GM23338 (cell line): Measurements from ENCODE around the gene POLR3A. TPM values are rescaled to one million over a fixed set of nuclear protein-coding genes. Genes with fewer than 3 reads are reported as not detected.

Experiments
- ATAC-seq: fragments of 200-7000 bp; cut with Tn5 transposase; 3 replicates; pipeline ENCODE4 v1.9.1; 2020
- DNase-seq: peaks from one replicate; pipeline ENCODE4 v3.0.0-alpha.2; 2015; ENCODE audit warnings: low spot score
- H2AFZ ChIP-seq: fragments of 200-600 bp; sonication (generic); 2 replicates; pipeline ENCODE4 v1.8.0; 2016; ENCODE audit warnings: antibody characterized with exemption, mild to moderate bottlenecking, moderate library complexity
- H3F3A ChIP-seq: fragments of 200-600 bp; sonication (generic); replicated peaks from 2 replicates; pipeline ENCODE4 v1.8.0; 2017; ENCODE audit warnings: antibody characterized with exemption, mixed run types, low read depth
- H3K27ac ChIP-seq: fragments of 200-600 bp; sonication (generic); 2 replicates; pipeline ENCODE4 v1.6.1; 2016; ENCODE audit warnings: low read depth
- H3K27me3 ChIP-seq: fragments of 200-600 bp; sonication (generic); 2 replicates; pipeline ENCODE4 v1.8.0; 2016; ENCODE audit warnings: mild to moderate bottlenecking, mixed run types, moderate library complexity; ENCODE audit not compliant: insufficient read depth
- H3K36me3 ChIP-seq: fragments of 200-600 bp; sonication (generic); 2 replicates; pipeline ENCODE4 v1.8.0; 2016; ENCODE audit warnings: mild to moderate bottlenecking; ENCODE audit not compliant: insufficient read depth
- H3K4me1 ChIP-seq: fragments of 200-600 bp; sonication (generic); 2 replicates; pipeline ENCODE4 v1.8.0; 2016; ENCODE audit warnings: mild to moderate bottlenecking, moderate library complexity; ENCODE audit not compliant: insufficient read depth
- H3K4me2 ChIP-seq: fragments of 200-600 bp; sonication (generic); 2 replicates; pipeline ENCODE4 v1.7.1; 2017; ENCODE audit warnings: mixed run types
- H3K4me3 ChIP-seq: fragments of 200-600 bp; sonication (generic); 2 replicates; pipeline ENCODE4 v1.6.1; 2016; ENCODE audit warnings: mixed run types
- H3K79me2 ChIP-seq: fragments of 200-600 bp; sonication (generic); replicated peaks from 2 replicates; pipeline ENCODE4 v1.8.0; 2017; ENCODE audit warnings: mild to moderate bottlenecking; ENCODE audit not compliant: insufficient read depth
- H3K9me2 ChIP-seq: fragments of 200-600 bp; sonication (generic); 2 replicates; pipeline ENCODE4 v1.8.0; 2017; ENCODE audit not compliant: insufficient read depth
- H4K20me1 ChIP-seq: fragments of 200-600 bp; sonication (generic); replicated peaks from 2 replicates; pipeline ENCODE4 v1.8.0; 2017; ENCODE audit warnings: mild to moderate bottlenecking; ENCODE audit not compliant: insufficient read depth
- H3K27ac Mint-ChIP-seq: 2 replicates; pipeline ENCODE4 v1.8.0; 2020; ENCODE audit warnings: inconsistent platforms, mild to moderate bottlenecking, moderate library complexity, mixed read lengths
- H3K27me3 Mint-ChIP-seq: 3 replicates; pipeline ENCODE4 v1.8.0; 2022; ENCODE audit warnings: low read depth, mild to moderate bottlenecking, moderate library complexity, mixed read lengths, inconsistent platforms; ENCODE audit not compliant: insufficient read depth, poor library complexity
- H3K36me3 Mint-ChIP-seq: 3 replicates; pipeline ENCODE4 v1.8.0; 2021; ENCODE audit warnings: low read depth, mild to moderate bottlenecking, inconsistent platforms, moderate library complexity, mixed read lengths
- H3K4me1 Mint-ChIP-seq: 3 replicates; pipeline ENCODE4 v1.8.0; 2020; ENCODE audit warnings: mild to moderate bottlenecking, inconsistent platforms, mixed read lengths
- H3K4me3 Mint-ChIP-seq: 3 replicates; pipeline ENCODE4 v1.8.0; 2021; ENCODE audit warnings: moderate library complexity, mild to moderate bottlenecking, inconsistent platforms, mixed read lengths
- H3K9me3 Mint-ChIP-seq: 3 replicates; pipeline ENCODE4 v1.8.0; 2020; ENCODE audit warnings: moderate library complexity, mild to moderate bottlenecking, inconsistent platforms, mixed read lengths
- CREB1 ChIP-seq: fragments of 250-450 bp; sonication (Bioruptor Pico); IDR thresholded peaks from 2 replicates; pipeline ENCODE4 v1.5.0; 2020; ENCODE audit warnings: low read depth, mild to moderate bottlenecking, moderate library complexity
- CTCF ChIP-seq, 2 experiments: fragments of 200-600 bp in 1 of 2; sonication (generic) in 1 of 2; conservative IDR thresholded peaks; 2 replicates each; pipeline versions ENCODE4 v1.5.1 to v1.6.1; 2016 to 2017; ENCODE audit warnings: antibody characterized with exemption in 2 of 2, low read depth in 2 of 2, mild to moderate bottlenecking in 2 of 2, moderate library complexity in 1 of 2
- EZH2 ChIP-seq: fragments of 200-600 bp; sonication (generic); IDR thresholded peaks from one replicate; pipeline ENCODE4 v1.8.0; 2017; ENCODE audit warnings: antibody characterized with exemption, mild to moderate bottlenecking, low read depth; ENCODE audit not compliant: unreplicated experiment
- EZH2phosphoT487 ChIP-seq: fragments of 200-600 bp; sonication (generic); IDR thresholded peaks from one replicate; pipeline ENCODE4 v1.8.1; 2018; ENCODE audit warnings: antibody characterized with exemption; ENCODE audit not compliant: unreplicated experiment
- JUNB ChIP-seq: IDR thresholded peaks from one replicate; pipeline ENCODE4 v1.6.1; 2016; ENCODE audit warnings: antibody characterized with exemption; ENCODE audit not compliant: unreplicated experiment
- NANOG ChIP-seq: IDR thresholded peaks from 2 replicates; pipeline ENCODE4 v1.6.1; 2016; ENCODE audit warnings: antibody characterized with exemption, borderline replicate concordance
- REST ChIP-seq: IDR thresholded peaks from one replicate; pipeline ENCODE4 v1.6.1; 2018; ENCODE audit warnings: antibody characterized with exemption; ENCODE audit not compliant: unreplicated experiment
- STAT1 ChIP-seq: IDR thresholded peaks from one replicate; pipeline ENCODE4 v1.6.1; 2016; ENCODE audit warnings: antibody characterized with exemption; ENCODE audit not compliant: unreplicated experiment
- ZNF114 ChIP-seq: fragments of 250-450 bp; sonication (Bioruptor Pico); IDR thresholded peaks from 2 replicates; pipeline ENCODE4 v1.5.0; 2020; ENCODE audit warnings: mild to moderate bottlenecking, moderate library complexity
- ZNF331 ChIP-seq: fragments of 250-450 bp; sonication (Bioruptor Pico); IDR thresholded peaks from 2 replicates; pipeline ENCODE4 v1.5.0; 2020; ENCODE audit warnings: low read depth, mild to moderate bottlenecking, moderate library complexity
- ZNF462 ChIP-seq: fragments of 250-450 bp; sonication (Bioruptor Pico); IDR thresholded peaks from 2 replicates; pipeline ENCODE4 v1.5.0; 2020; ENCODE audit warnings: mild to moderate bottlenecking, moderate library complexity
- polyA plus RNA-seq: library from polyadenylated mRNA; unstranded; fragments of >200 nt; fragmentation: Nextera tagmentation; extraction: Ambion mirVana; gene quantifications from 2 replicates; pipeline ENCODE4 v1.2.1, GENCODE V29; 2016
- total RNA-seq: library from RNA; depleted of rRNA; stranded (reverse); fragments of >200 nt; shearing (Covaris generic); gene quantifications from 2 replicates; pipeline ENCODE4 v1.2.3, GENCODE V29; 2014

POLR3A gene
- total and polyA plus RNA-seq, 2 experiments from 2014 or later = 11.6 to 35.5 TPM

- TF ChIP-seq ZNF462 (CRISPR knock-in tag) = no peak
- TF ChIP-seq EZH2phosphoT487 = no peak
- no peak for TF ChIP-seq EZH2
- TF ChIP-seq STAT1 = no peak
- TF ChIP-seq JUNB = no peak
Measured at GRCh38 chr10:77972148-77972547, 57.2 kb downstream of the POLR3A start (continued).

GRCh38 chr10:77971804-77972144, 57.5 kb downstream of the POLR3A start:
- DNase-seq = no peak
- H3K27me3 Mint-ChIP-seq = peaks cover 5% of the 10 kb centered on the region
- Histone ChIP-seq H3K4me1 (peaks cover 3% of the 10 kb centered on the region; the same call in 1 of the 2 replicates), H3K36me3 (peaks cover 5% of the 10 kb centered on the region; the same call in 1 of the 2 replicates), H3K4me2 (no peak overlapping the region), H3K27ac (no peak overlapping the region), H3K27me3 (no peaks in the 10 kb centered on the region), H3K79me2 (no peaks in the 10 kb centered on the region), H3K9me2 (no peaks in the 10 kb centered on the region), H2AFZ (no peak overlapping the region), H3F3A (peaks cover 10% of the 10 kb centered on the region; the same call in 1 of the 2 replicates), H3K4me3 (no peak overlapping the region), H4K20me1 (no peaks in the 10 kb centered on the region; the same call in 1 of the 2 replicates)
- H3K36me3 Mint-ChIP-seq = peaks cover 11% of the 10 kb centered on the region; the same call in 2 of the 3 replicates
- no peak overlapping the region for H3K27ac Mint-ChIP-seq
- no peak for ATAC-seq
- peaks cover 12% of the 10 kb centered on the region; the same call in 2 of the 3 replicates for H3K4me1 Mint-ChIP-seq
- no peaks in the 10 kb centered on the region; the same call in 2 of the 3 replicates for H3K9me3 Mint-ChIP-seq
- no peak overlapping the region for H3K4me3 Mint-ChIP-seq
- TF ChIP-seq STAT1 = no peak
- TF ChIP-seq CTCF (conservative IDR thresholded peaks at IDR 0.05; ENCODE audit: low read depth in 2 of 2) = no peak
- TF ChIP-seq REST = no peak
- no peak for TF ChIP-seq ZNF331
- no peak for TF ChIP-seq CREB1 (CRISPR knock-in tag)
- no peak for TF ChIP-seq NANOG
- TF ChIP-seq JUNB = no peak
- no peak for TF ChIP-seq ZNF114 (CRISPR knock-in tag)
- TF ChIP-seq EZH2phosphoT487 = no peak
